CD4-positive, alpha-beta memory T cell (primary cell): Measurements from ENCODE around the gene IGF2BP1. TPM values are rescaled to one million over a fixed set of nuclear protein-coding genes. Genes with fewer than 3 reads are reported as not detected.

Source experiments
- CTCF ChIA-PET: fragments of 350-600 bp; sonication (Branson Sonifier 250); formaldehyde crosslinking; loops from one replicate; lab custom pipeline; 2021; ENCODE audit warnings: inconsistent platforms; ENCODE audit not compliant: partially characterized antibody; lab: Charles Lee
- POLR2A ChIA-PET: fragments of 350-600 bp; sonication (Branson Sonifier 250); formaldehyde crosslinking; loops from one replicate; lab custom pipeline; 2021; ENCODE audit not compliant: partially characterized antibody; lab: Charles Lee
- DNase-seq, 5 donors: peaks; one replicate each; pipeline versions ENCODE4 v3.0.0 to v3.0.0-alpha.2; 2020 to 2022; ENCODE audit warnings: mixed read lengths in 1 of 5
- H3K27ac ChIP-seq: one replicate; pipeline ENCODE4 v1.7.0; 2013; ENCODE audit warnings: low read depth, low read length
- H3K27me3 ChIP-seq: 2 replicates; pipeline ENCODE4 v1.7.0; 2013; ENCODE audit warnings: mild to moderate bottlenecking, low read length, moderate library complexity; ENCODE audit not compliant: insufficient read depth
- H3K36me3 ChIP-seq: 2 replicates; pipeline ENCODE4 v1.7.0; 2013; ENCODE audit warnings: mild to moderate bottlenecking, low read length, moderate library complexity; ENCODE audit not compliant: insufficient read depth
- H3K4me1 ChIP-seq: 2 replicates; pipeline ENCODE4 v1.7.0; 2013; ENCODE audit warnings: mild to moderate bottlenecking, low read length, moderate library complexity; ENCODE audit not compliant: insufficient read depth
- H3K4me3 ChIP-seq, 2 donors: one replicate each; pipeline ENCODE4 v1.7.0; 2013; ENCODE audit warnings: low read length in 2 of 2, mild to moderate bottlenecking in 1 of 2
- H3K9me3 ChIP-seq, 2 donors: one replicate each; pipeline ENCODE4 v1.7.0; 2013; ENCODE audit warnings: low read length in 2 of 2, control low read depth in 1 of 2; ENCODE audit not compliant: control insufficient read depth in 1 of 2
- H3K27ac Mint-ChIP-seq, 7 donors: one replicate each; pipeline ENCODE4 v1.8.0; 2020 to 2021; ENCODE audit warnings: mixed read lengths in 7 of 7, mild to moderate bottlenecking in 6 of 7, inconsistent platforms in 3 of 7, moderate library complexity in 3 of 7
- H3K27me3 Mint-ChIP-seq, 2 donors: one replicate each; pipeline ENCODE4 v1.8.0; 2020 to 2021; ENCODE audit warnings: mixed read lengths in 2 of 2
- H3K36me3 Mint-ChIP-seq, 2 donors: one replicate each; pipeline ENCODE4 v1.8.0; 2020 to 2021; ENCODE audit warnings: mixed read lengths in 2 of 2, inconsistent platforms in 1 of 2, mild to moderate bottlenecking in 1 of 2
- H3K4me1 Mint-ChIP-seq, 4 donors: one replicate each; pipeline ENCODE4 v1.8.0; 2020 to 2021; ENCODE audit warnings: mixed read lengths in 4 of 4, mild to moderate bottlenecking in 1 of 4
- H3K4me3 Mint-ChIP-seq, 8 donors: one replicate each; pipeline ENCODE4 v1.8.0; 2020 to 2021; ENCODE audit warnings: mixed read lengths in 8 of 8, mild to moderate bottlenecking in 7 of 8, moderate library complexity in 6 of 8, inconsistent platforms in 3 of 8
- H3K9me3 Mint-ChIP-seq, 8 donors: one replicate each; pipeline ENCODE4 v1.8.0; 2020 to 2021; ENCODE audit warnings: mixed read lengths in 8 of 8, mild to moderate bottlenecking in 5 of 8, inconsistent platforms in 3 of 8, moderate library complexity in 1 of 8
- intact Hi-C: fragments of 100-400 bp; cut with micrococcal nuclease; formaldehyde crosslinking; loops from one replicate; pipeline ENCODE4 v1.15.1; 2023
- polyA plus RNA-seq, 2 donors: library from polyadenylated mRNA; unstranded; fragments of 300-500 nt; fragmentation: Illumina TruSeq; gene quantifications; one replicate each; pipeline ENCODE4 v1.2.3, GENCODE V29; 2021
- total RNA-seq, 2 experiments: library from RNA; stranded (reverse); gene quantifications; one replicate each; pipeline ENCODE4 v1.2.3, GENCODE V29; 2021

Gene IGF2BP1
- total and polyA plus RNA-seq, 4 experiments from 2014 or later: not detected

- Mint-ChIP-seq H3K36me3 (no peaks in the 10 kb centered on the region), H3K4me3 (peak overlapping the region in 7 of 8 donors; percentile 60 to 83 (median 76)), H3K27me3 (peaks cover 59 to 72% of the 10 kb centered on the region in 2 donors), H3K27ac (peak overlapping the region in 3 of 7 donors; percentile 69 to 77 (median 74)), H3K9me3 (peaks cover 0 to 30% (median 9%) of the 10 kb centered on the region in 8 donors), H3K4me1 (peaks cover 8 to 41% (median 23%) of the 10 kb centered on the region in 4 donors)
- ChIA-PET POLR2A (interaction anchor here (0.9 kb wide), 1 partner anchor 103 kb away, joined by 3 read pairs; no protein-coding TSS in a partner anchor), CTCF (no interaction called here)
- Histone ChIP-seq H3K4me1 (peaks cover 33% of the 10 kb centered on the region), H3K27me3 (peaks cover 74% of the 10 kb centered on the region), H3K36me3 (no peaks in the 10 kb centered on the region), H3K27ac (no peak overlapping the region), H3K9me3 (no peaks in the 10 kb centered on the region), H3K4me3 (no peak overlapping the region)
- peak in 1 of 5 donors; percentile 5 for DNase-seq
- intact Hi-C loops: no loop called here
Measured at GRCh38 chr17:48996722-48997102, 473 bp upstream of the IGF2BP1 start.

DNA sequence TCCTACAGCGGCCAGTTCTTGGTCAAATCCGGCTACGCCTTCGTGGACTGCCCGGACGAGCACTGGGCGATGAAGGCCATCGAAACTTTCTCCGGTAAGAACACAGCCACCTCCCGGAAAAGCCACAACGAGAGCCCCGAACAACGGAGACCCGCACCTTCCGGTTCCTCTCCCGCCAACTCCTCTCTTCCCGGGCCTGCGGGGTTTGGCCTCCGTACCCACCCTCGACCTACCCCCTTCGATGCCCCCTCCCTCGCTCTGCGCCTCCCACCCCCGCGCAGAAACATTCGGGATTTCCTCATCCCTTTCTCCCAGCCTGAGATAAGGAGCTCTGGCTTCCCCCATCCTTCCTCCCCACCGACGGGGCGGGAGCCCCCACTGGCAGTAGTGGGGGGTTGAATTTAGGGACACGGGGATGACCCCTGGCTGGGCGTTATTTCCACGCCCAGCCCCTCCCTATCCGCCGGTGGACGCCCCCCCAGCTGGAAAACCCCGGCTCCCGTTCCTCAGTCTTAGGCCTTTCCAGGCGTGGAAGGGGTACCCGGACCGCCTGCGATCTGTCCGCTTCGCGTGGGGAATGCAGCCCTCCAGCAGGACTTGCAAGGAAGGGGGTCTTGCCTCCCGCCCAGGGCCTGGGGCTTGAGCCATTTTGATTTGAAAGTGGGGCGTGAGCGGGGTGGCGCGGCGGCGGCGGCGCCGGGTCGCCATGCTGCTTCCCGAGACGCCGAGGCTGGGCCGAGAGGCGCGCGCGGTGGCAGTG is 822 bp downstream of the IGF2BP1 start:
- no peak overlapping the region for H3K27ac ChIP-seq
- Mint-ChIP-seq H3K4me1 (peaks cover 8 to 41% (median 23%) of the 10 kb centered on the region in 4 donors), H3K9me3 (peaks cover 0 to 22% (median 10%) of the 10 kb centered on the region in 8 donors), H3K27ac (peak overlapping the region in 1 of 7 donors; percentile 77), H3K27me3 (peaks cover 61 to 72% of the 10 kb centered on the region in 2 donors), H3K4me3 (peak overlapping the region; percentile 17 to 76 (median 64)), H3K36me3 (no peaks in the 10 kb centered on the region)
- H3K9me3 ChIP-seq: no peaks in the 10 kb centered on the region
- H3K4me3 ChIP-seq: peak overlapping the region in 1 of 2 donors; percentile 37
- peaks cover 33% of the 10 kb centered on the region for H3K4me1 ChIP-seq
- POLR2A ChIA-PET: no interaction called here
- DNase-seq: no peak
- CTCF ChIA-PET: no interaction called here
- peaks cover 75% of the 10 kb centered on the region for H3K27me3 ChIP-seq
- no peaks in the 10 kb centered on the region for H3K36me3 ChIP-seq
- intact Hi-C loops: no loop called here

- H3K36me3 Mint-ChIP-seq: no peaks in the 10 kb centered on the region
- Histone ChIP-seq H3K36me3 (no peaks in the 10 kb centered on the region), H3K4me1 (peaks cover 33% of the 10 kb centered on the region), H3K9me3 (no peaks in the 10 kb centered on the region), H3K27ac (no peak overlapping the region), H3K4me3 (no peak overlapping the region), H3K27me3 (peaks cover 82% of the 10 kb centered on the region)
- ChIA-PET POLR2A (no interaction called here), CTCF (no interaction called here)
- H3K9me3 Mint-ChIP-seq: peaks cover 2 to 22% (median 10%) of the 10 kb centered on the region in 8 donors
- intact Hi-C loops: no loop called here
- H3K4me1 Mint-ChIP-seq: peaks cover 9 to 41% (median 23%) of the 10 kb centered on the region in 4 donors
- H3K27ac Mint-ChIP-seq: peak overlapping the region in 3 of 7 donors; percentile 52 to 77 (median 57)
- peak in 1 of 5 donors; percentile 6 for DNase-seq
- H3K4me3 Mint-ChIP-seq: peak overlapping the region; percentile 56 to 79 (median 72)
- H3K27me3 Mint-ChIP-seq: peaks cover 66 to 77% of the 10 kb centered on the region in 2 donors
Measured at GRCh38 chr17:48998587-48999440, 1.6 kb downstream of the IGF2BP1 start.

DNA sequence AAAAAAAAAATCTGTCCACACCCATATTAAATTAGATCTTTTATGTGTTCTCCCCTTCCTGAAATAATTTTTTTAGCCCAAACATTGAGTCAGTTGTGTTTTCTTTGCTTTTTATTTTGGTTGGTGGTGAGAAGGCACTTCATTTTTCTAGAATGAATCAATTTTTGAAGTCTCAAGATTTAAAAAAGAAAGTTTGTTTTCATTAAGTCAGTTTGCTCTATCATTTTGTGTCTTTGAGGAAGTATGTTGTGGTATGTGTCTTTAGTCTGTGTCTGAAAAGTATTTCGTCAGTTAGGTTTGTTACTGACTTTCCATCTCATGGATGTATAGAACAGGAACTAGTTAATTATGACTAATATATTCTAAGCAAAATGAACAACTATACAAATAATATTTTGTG is 3.8 kb downstream of the IGF2BP1 start:
- Mint-ChIP-seq H3K27ac (no peak overlapping the region), H3K4me1 (peaks cover 9 to 31% (median 21%) of the 10 kb centered on the region in 4 donors), H3K36me3 (no peaks in the 10 kb centered on the region), H3K4me3 (no peak overlapping the region), H3K9me3 (peaks cover 2 to 16% (median 7%) of the 10 kb centered on the region in 8 donors), H3K27me3 (peaks cover 68 to 80% of the 10 kb centered on the region in 2 donors)
- Histone ChIP-seq H3K4me3 (no peak overlapping the region), H3K36me3 (no peaks in the 10 kb centered on the region), H3K27me3 (peaks cover 79% of the 10 kb centered on the region), H3K27ac (no peak overlapping the region), H3K9me3 (no peaks in the 10 kb centered on the region), H3K4me1 (peaks cover 28% of the 10 kb centered on the region)
- ChIA-PET CTCF (no interaction called here), POLR2A (no interaction called here)
- intact Hi-C loops: no loop called here
- DNase-seq: no peak

GRCh38 chr17:49001671-49002070 is 4.5 kb downstream of the IGF2BP1 start:
- Mint-ChIP-seq H3K9me3 (peaks cover 2 to 16% (median 6%) of the 10 kb centered on the region in 8 donors), H3K36me3 (no peaks in the 10 kb centered on the region), H3K27me3 (peaks cover 67 to 84% of the 10 kb centered on the region in 2 donors), H3K27ac (no peak overlapping the region), H3K4me3 (no peak overlapping the region), H3K4me1 (peaks cover 6 to 24% (median 16%) of the 10 kb centered on the region in 4 donors)
- Histone ChIP-seq H3K27ac (no peak overlapping the region), H3K36me3 (no peaks in the 10 kb centered on the region), H3K4me3 (no peak overlapping the region), H3K27me3 (peaks cover 72% of the 10 kb centered on the region), H3K9me3 (no peaks in the 10 kb centered on the region), H3K4me1 (peaks cover 21% of the 10 kb centered on the region)
- ChIA-PET POLR2A (no interaction called here), CTCF (no interaction called here)
- DNase-seq: no peak
- intact Hi-C loops: no loop called here

DNA sequence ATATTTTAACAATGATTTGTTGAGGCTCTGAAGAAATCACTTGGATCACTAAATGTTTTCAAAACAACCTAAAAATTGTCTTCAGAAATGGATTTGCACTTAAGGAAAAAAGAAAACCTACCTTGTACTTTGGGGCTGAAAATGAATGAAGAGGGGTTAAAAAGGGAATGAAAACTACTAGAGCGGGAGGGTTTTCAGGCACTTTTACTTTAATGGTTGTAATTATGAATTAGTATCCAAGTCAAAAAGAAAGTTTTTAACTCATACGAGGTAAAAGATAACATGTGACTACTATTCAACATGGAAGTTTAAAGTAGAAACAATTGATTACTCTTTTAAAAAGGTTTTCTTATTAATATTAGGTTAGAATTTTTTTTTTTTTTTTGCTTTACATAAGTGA is 5.1 kb downstream of the IGF2BP1 start:
- no peak overlapping the region for H3K4me3 ChIP-seq
- H3K27me3 ChIP-seq: peaks cover 71% of the 10 kb centered on the region
- ChIA-PET POLR2A (no interaction called here), CTCF (no interaction called here)
- peaks cover 70 to 83% of the 10 kb centered on the region in 2 donors for H3K27me3 Mint-ChIP-seq
- peaks cover 2 to 15% (median 6%) of the 10 kb centered on the region in 8 donors for H3K9me3 Mint-ChIP-seq
- no peaks in the 10 kb centered on the region for H3K36me3 Mint-ChIP-seq
- H3K27ac Mint-ChIP-seq: no peak overlapping the region
- peaks cover 14% of the 10 kb centered on the region for H3K4me1 ChIP-seq
- DNase-seq: no peak
- intact Hi-C loops: no loop called here
- no peaks in the 10 kb centered on the region for H3K36me3 ChIP-seq
- peaks cover 4 to 19% (median 12%) of the 10 kb centered on the region in 4 donors for H3K4me1 Mint-ChIP-seq
- no peak overlapping the region for H3K4me3 Mint-ChIP-seq
- H3K9me3 ChIP-seq: no peaks in the 10 kb centered on the region
- H3K27ac ChIP-seq: no peak overlapping the region

DNA sequence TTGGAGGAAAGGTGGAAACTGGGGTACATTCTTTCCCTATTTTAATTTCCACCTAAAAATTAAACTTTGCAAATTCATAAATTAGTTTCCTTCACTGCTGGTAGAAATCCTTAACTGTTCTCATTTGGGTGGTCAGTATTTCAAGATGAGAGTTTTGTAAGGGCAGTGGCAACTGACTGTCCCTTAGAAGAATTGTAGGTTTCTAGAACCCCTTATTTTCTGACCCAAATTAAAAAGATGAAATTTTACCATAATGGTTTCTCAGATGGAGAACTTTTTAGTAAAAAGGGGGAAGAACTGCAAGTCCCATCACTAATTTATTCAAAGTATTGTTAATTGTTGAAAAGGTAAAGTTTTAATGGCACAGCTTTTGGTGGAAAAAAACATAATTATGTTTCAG is 5.6 kb downstream of the IGF2BP1 start:
- Histone ChIP-seq H3K4me1 (peaks cover 10% of the 10 kb centered on the region), H3K4me3 (no peak overlapping the region), H3K27ac (no peak overlapping the region), H3K27me3 (peaks cover 67% of the 10 kb centered on the region), H3K9me3 (no peaks in the 10 kb centered on the region), H3K36me3 (no peaks in the 10 kb centered on the region)
- ChIA-PET CTCF (no interaction called here), POLR2A (no interaction called here)
- Mint-ChIP-seq H3K27ac (no peak overlapping the region), H3K4me3 (no peak overlapping the region), H3K9me3 (peaks cover 2 to 15% (median 6%) of the 10 kb centered on the region in 8 donors), H3K4me1 (peaks cover 4 to 15% (median 10%) of the 10 kb centered on the region in 4 donors), H3K36me3 (no peaks in the 10 kb centered on the region), H3K27me3 (peaks cover 71 to 81% of the 10 kb centered on the region in 2 donors)
- no peak for DNase-seq
- intact Hi-C loops: no loop called here
